Natural killer cell (primary cell): ENCODE data around the gene SAMD4A. TPM values are rescaled to one million over a fixed set of nuclear protein-coding genes. Genes with fewer than 3 reads are reported as not detected.

Experiments
- ATAC-seq, 3 donors: fragments of 150-1000 bp in 2 of 3; fragments of 200-7000 bp in 1 of 3; cut with Tn5 transposase; 1 replicate in 1 of 3; 2 replicates in 2 of 3; pipeline ENCODE4 v1.10.0; 2021; ENCODE audit warnings: mild to moderate bottlenecking in 2 of 3, moderate library complexity in 2 of 3
- DNase-seq, 2 donors: peaks; one replicate each; pipeline versions ENCODE4 v3.0.0 to v3.0.0-alpha.2; 2013 to 2021; ENCODE audit warnings: mixed read lengths in 1 of 2
- H3K27ac ChIP-seq: one replicate; pipeline ENCODE4 v1.5.1; 2013; ENCODE audit warnings: mild to moderate bottlenecking, low read length
- H3K27me3 ChIP-seq: one replicate; pipeline ENCODE4 v1.6.1; 2013; ENCODE audit warnings: low read length; ENCODE audit not compliant: control insufficient read depth, insufficient read depth
- H3K36me3 ChIP-seq: one replicate; pipeline ENCODE4 v1.6.1; 2013; ENCODE audit warnings: low read length; ENCODE audit not compliant: control insufficient read depth, insufficient read depth
- H3K4me1 ChIP-seq: one replicate; pipeline ENCODE4 v1.6.1; 2013; ENCODE audit warnings: low read length; ENCODE audit not compliant: control insufficient read depth, insufficient read depth
- H3K4me3 ChIP-seq: one replicate; pipeline ENCODE4 v1.5.1; 2013; ENCODE audit warnings: low read length
- H3K9me3 ChIP-seq: one replicate; pipeline ENCODE4 v1.6.1; 2013; ENCODE audit warnings: low read length; ENCODE audit not compliant: control insufficient read depth, insufficient read depth
- H3K27ac Mint-ChIP-seq, 2 donors: one replicate each; pipeline ENCODE4 v1.8.0; 2022; ENCODE audit warnings: mild to moderate bottlenecking in 2 of 2, mixed read lengths in 2 of 2, moderate library complexity in 1 of 2
- H3K27me3 Mint-ChIP-seq, 2 donors: one replicate each; pipeline ENCODE4 v1.8.0; 2022; ENCODE audit warnings: low read depth in 2 of 2, mixed read lengths in 2 of 2
- H3K36me3 Mint-ChIP-seq: one replicate; pipeline ENCODE4 v1.8.0; 2022; ENCODE audit warnings: mixed read lengths
- H3K4me1 Mint-ChIP-seq, 2 donors: one replicate each; pipeline ENCODE4 v1.8.0; 2022; ENCODE audit warnings: mixed read lengths in 2 of 2
- H3K4me3 Mint-ChIP-seq: one replicate; pipeline ENCODE4 v1.8.0; 2022; ENCODE audit warnings: mild to moderate bottlenecking, moderate library complexity, mixed read lengths
- H3K9me3 Mint-ChIP-seq, 2 donors: one replicate each; pipeline ENCODE4 v1.8.0; 2022; ENCODE audit warnings: mixed read lengths in 2 of 2
- CTCF ChIP-seq: fragments of 200-600 bp; IDR thresholded peaks from one replicate; pipeline ENCODE4 v1.8.0; 2022; ENCODE audit warnings: antibody characterized with exemption
- WGBS: methylation state at CpG from one replicate; pipeline ENCODE4 v1.1.7; 2013; ENCODE audit warnings: missing lambda C conversion rate; ENCODE audit not compliant: insufficient coverage; 5-methylcytosine and 5-hydroxymethylcytosine counted together
- intact Hi-C: fragments of 100-400 bp; cut with micrococcal nuclease; formaldehyde crosslinking; loops from one replicate; pipeline ENCODE4 v1.14.2; 2022
- total RNA-seq, 4 donors: library from RNA; stranded (reverse); fragments of 120-200 nt in 1 of 4; gene quantifications; one replicate each; pipeline versions ENCODE4 v1.2.3 to v1.2.4, GENCODE V29; 2013 to 2022

The SAMD4A gene
- total RNA-seq, 3 donors from 2014 or later (not counting 1 experiment from before 2014, with no cell fraction given) = 0.70 to 1.6 (median 1.4) TPM

GRCh38 chr14:54834727-54835126, 267.8 kb downstream of the SAMD4A start:
- Histone ChIP-seq H3K27ac (no peak overlapping the region), H3K27me3 (no peaks in the 10 kb centered on the region), H3K36me3 (no peaks in the 10 kb centered on the region), H3K4me3 (no peak overlapping the region), H3K9me3 (peaks cover 3% of the 10 kb centered on the region), H3K4me1 (no peaks in the 10 kb centered on the region)
- Mint-ChIP-seq H3K27me3 (no peaks in the 10 kb centered on the region), H3K4me1 (no peaks in the 10 kb centered on the region), H3K4me3 (no peak overlapping the region), H3K9me3 (peaks cover 0 to 2% of the 10 kb centered on the region in 2 donors), H3K27ac (peak overlapping the region in 1 of 2 donors; percentile 13), H3K36me3 (peaks cover 10% of the 10 kb centered on the region)
- no peak for TF ChIP-seq CTCF
- intact Hi-C loops = no loop called here
- ATAC-seq (no peak), DNase-seq (no peak)
- WGBS = 87% methylated on average over 4 of the region's 6 CpGs

GRCh38 chr14:54836231-54836630, 269.3 kb downstream of the SAMD4A start:
- Histone ChIP-seq H3K9me3 (peaks cover 3% of the 10 kb centered on the region), H3K27ac (no peak overlapping the region), H3K4me1 (no peaks in the 10 kb centered on the region), H3K27me3 (no peaks in the 10 kb centered on the region), H3K4me3 (no peak overlapping the region), H3K36me3 (peaks cover 9% of the 10 kb centered on the region)
- Mint-ChIP-seq H3K36me3 (peaks cover 25% of the 10 kb centered on the region), H3K4me1 (peaks cover 0 to 2% of the 10 kb centered on the region in 2 donors), H3K27ac (no peak overlapping the region), H3K27me3 (no peaks in the 10 kb centered on the region), H3K9me3 (no peaks in the 10 kb centered on the region), H3K4me3 (no peak overlapping the region)
- ATAC-seq = no peak
- 87% methylated on average over 2 of the region's 2 CpGs for WGBS
- TF ChIP-seq CTCF = no peak
- intact Hi-C loops = no loop called here
- DNase-seq = no peak

- peak in 1 of 3 donors; percentile 17 for ATAC-seq
- Mint-ChIP-seq H3K9me3 (no peaks in the 10 kb centered on the region), H3K4me1 (peaks cover 0 to 7% of the 10 kb centered on the region in 2 donors), H3K27ac (peak overlapping the region; percentile 24 to 48), H3K36me3 (peaks cover 32% of the 10 kb centered on the region), H3K4me3 (no peak overlapping the region), H3K27me3 (no peaks in the 10 kb centered on the region)
- Histone ChIP-seq H3K4me3 (no peak overlapping the region), H3K36me3 (peaks cover 13% of the 10 kb centered on the region), H3K4me1 (no peaks in the 10 kb centered on the region), H3K27ac (no peak overlapping the region), H3K9me3 (no peaks in the 10 kb centered on the region), H3K27me3 (no peaks in the 10 kb centered on the region)
- intact Hi-C loops = no loop called here
- WGBS = 100% methylated on average over 2 of the region's 2 CpGs
- TF ChIP-seq CTCF = no peak
- no peak for DNase-seq
These were observed 270.7 kb downstream of the SAMD4A start for GRCh38 chr14:54837508-54838149.
